Esophagus squamous epithelium (tissue), 4 donors: ENCODE measurements around the gene METTL16.

Experiments
- CTCF ChIP-seq, 6 experiments: fragments of 450-650 bp in 4 of 6; fragments of 200-600 bp in 2 of 6; sonication (generic) in 2 of 6; IDR thresholded peaks; one replicate each; pipeline ENCODE4 v1.5.1; 2016 to 2019; ENCODE audit warnings: antibody characterized with exemption in 6 of 6, mild to moderate bottlenecking in 4 of 6, moderate library complexity in 4 of 6
- POLR2A ChIP-seq, 4 donors: fragments of 450-650 bp; IDR thresholded peaks; one replicate each; pipeline ENCODE4 v1.6.1; 2017; ENCODE audit warnings: antibody characterized with exemption in 4 of 4, mild to moderate bottlenecking in 4 of 4, moderate library complexity in 3 of 4

GRCh38 chr17:2368359-2368758 is 143.3 kb downstream of the METTL16 start:
- no peak for TF ChIP-seq CTCF (IDR thresholded peaks at IDR 0.05)
- TF ChIP-seq POLR2A (IDR thresholded peaks at IDR 0.05): no peak
